ENCODE results near the gene PPL. TPM values are rescaled to one million over a fixed set of nuclear protein-coding genes. Genes with fewer than 3 reads are reported as not detected.

PPL gene
- total RNA-seq, 1 donor = 0.86 TPM

GRCh38 chr16:4890026-4890425 lies 46.9 kb downstream of the PPL start:
- H3K4me3 ChIP-seq (ENCODE audit: low read depth, low read length) = no peak overlapping the region
- no peak for DNase-seq (ENCODE audit: low read depth)
- no peak for TF ChIP-seq CTCF (IDR thresholded peaks at IDR 0.05; ENCODE audit: insufficient read depth, low read depth, low read length)

DNA sequence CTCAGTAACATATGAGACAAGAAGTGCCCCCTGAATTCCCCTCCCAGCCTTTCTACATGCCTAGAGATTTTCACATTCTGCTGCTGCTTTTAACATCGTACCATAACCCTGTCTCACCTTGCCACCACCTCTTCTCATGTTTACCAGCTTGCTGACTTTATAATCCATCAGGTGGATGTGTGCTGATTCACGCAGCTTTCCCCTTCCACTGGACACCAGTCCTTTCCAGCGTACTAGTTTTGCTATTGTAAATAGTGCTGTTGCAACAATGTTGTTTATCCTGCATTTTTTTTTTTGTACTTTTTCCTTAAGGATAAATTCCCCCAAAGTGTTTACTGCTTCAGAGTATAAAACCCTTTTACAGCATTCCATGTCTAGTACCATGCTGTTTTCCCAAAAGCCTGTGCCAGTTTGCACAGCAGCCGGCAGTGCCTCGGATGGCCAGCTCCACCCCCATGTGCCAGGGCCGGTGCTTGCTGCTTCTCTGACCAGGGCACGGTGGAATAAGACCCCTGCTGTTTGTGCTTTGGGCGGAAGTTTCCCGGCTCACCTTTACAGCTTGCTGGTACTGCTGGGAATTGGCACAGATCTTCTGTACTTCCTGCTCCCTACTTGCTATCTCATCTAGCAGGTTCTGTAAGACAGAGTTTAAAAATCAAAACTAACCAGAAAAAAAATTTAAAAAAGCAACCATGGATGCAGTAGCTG lies 48.4 kb downstream of the PPL start:
- H3K4me3 ChIP-seq (ENCODE audit: low read depth, low read length) = no peak overlapping the region
- peak; percentile 13 for DNase-seq (ENCODE audit: low read depth)
- TF ChIP-seq CTCF (IDR thresholded peaks at IDR 0.05; ENCODE audit: insufficient read depth, low read depth, low read length) = no peak

- TF ChIP-seq CTCF (IDR thresholded peaks at IDR 0.05; ENCODE audit: insufficient read depth, low read depth, low read length) = no peak
- no peak overlapping the region for H3K4me3 ChIP-seq (ENCODE audit: low read depth, low read length)
- DNase-seq (ENCODE audit: low read depth) = no peak
Observed at GRCh38 chr16:4886151-4886550, 50.8 kb downstream of the PPL start.

DNA sequence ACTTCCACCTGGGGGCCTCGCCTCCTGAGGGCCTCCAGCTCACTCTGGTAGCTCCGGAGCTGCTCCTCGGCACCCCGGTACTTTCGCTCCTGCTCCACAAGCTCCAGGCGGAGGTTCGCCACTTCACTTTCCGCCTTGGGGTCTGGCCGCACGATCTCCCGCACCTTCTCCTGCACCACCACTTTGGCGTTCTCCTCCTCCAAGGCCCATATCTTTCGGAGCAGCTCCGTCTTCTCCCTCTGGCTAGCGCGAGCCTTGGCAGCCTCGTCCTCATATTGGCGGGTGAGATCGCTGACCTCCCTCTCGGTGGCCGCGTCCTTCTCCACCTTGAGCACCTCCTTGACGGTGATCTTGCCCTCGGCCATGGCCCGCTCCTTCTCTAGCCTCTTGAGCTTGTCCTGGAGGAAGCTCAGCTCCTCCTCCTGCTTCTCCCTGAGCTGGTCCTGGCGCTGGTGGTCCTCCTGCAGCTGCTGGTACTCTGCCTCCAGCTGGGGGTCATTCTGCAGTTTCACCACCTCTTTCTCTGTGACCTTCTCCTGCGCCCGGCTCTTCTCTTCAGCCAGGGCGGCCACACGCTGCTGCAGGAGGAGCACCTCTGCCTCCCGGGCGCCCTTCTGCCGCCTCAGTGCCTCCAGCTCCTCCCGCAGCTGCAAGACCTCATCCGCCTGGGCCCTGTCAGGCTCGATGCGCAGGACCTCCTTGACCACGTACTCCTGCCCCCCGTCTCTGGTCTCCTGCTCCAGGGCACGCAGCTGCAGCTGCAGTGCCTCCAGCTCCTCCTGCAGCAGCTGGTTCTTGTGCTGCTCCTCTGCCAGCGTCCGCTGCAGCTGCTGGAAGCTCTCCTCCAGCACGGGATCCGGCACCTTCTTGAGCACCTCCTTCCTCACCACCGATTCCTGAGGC lies 51.7 kb downstream of the PPL start:
- no peak for DNase-seq (ENCODE audit: low read depth)
- no peak for TF ChIP-seq CTCF (IDR thresholded peaks at IDR 0.05; ENCODE audit: insufficient read depth, low read depth, low read length)
- H3K4me3 ChIP-seq (ENCODE audit: low read depth, low read length) = no peak overlapping the region

GRCh38 chr16:4884209-4884608 lies 52.7 kb downstream of the PPL start:
- no peak overlapping the region for H3K4me3 ChIP-seq (ENCODE audit: low read depth, low read length)
- no peak for TF ChIP-seq CTCF (IDR thresholded peaks at IDR 0.05; ENCODE audit: insufficient read depth, low read depth, low read length)
- DNase-seq (ENCODE audit: low read depth) = no peak

DNA sequence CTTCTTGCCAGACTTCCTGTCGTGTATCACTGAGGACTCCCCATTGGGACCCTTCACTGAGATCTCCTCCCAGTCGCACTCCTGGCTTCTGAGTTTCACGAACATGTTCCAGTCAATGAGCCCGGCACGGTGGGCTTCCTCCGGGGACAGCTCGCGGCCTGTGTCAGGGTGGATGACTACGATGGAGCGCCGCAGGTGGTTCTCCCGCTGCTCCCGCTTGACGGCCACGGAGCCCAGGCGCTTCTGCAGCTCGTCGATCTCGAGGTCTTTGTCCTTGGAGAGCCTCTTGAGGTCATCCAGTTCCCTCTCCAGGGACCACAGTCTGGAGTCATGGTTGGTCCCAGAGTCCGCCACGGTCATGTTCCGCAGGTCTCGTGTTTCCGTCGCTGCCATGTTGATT lies 53.4 kb downstream of the PPL start:
- DNase-seq (ENCODE audit: low read depth) = no peak
- no peak for TF ChIP-seq CTCF (IDR thresholded peaks at IDR 0.05; ENCODE audit: insufficient read depth, low read depth, low read length)
- no peak overlapping the region for H3K4me3 ChIP-seq (ENCODE audit: low read depth, low read length)

Measured in fibroblast of villous mesenchyme (primary cell).